Central memory CD8-positive, alpha-beta T cell (primary cell): ENCODE measurements around the gene UBE2J2.

ENCODE experiments used
- ATAC-seq: fragments of 150-1000 bp; cut with Tn5 transposase; replicated peaks from 2 replicates; pipeline ENCODE4 v1.10.0; 2022; ENCODE audit warnings: mild to moderate bottlenecking, moderate FRiP score, moderate number of reproducible peaks; ENCODE audit not compliant: poor library complexity, severe bottlenecking; ENCODE audit errors: extremely low read depth
- DNase-seq, 2 donors: peaks; one replicate each; pipeline ENCODE4 v3.0.0; 2021; ENCODE audit warnings: low spot score in 2 of 2
- H3K27ac Mint-ChIP-seq: one replicate; pipeline ENCODE4 v1.8.0; 2022; ENCODE audit warnings: low read depth, mild to moderate bottlenecking, moderate library complexity, mixed read lengths
- H3K27me3 Mint-ChIP-seq: one replicate; pipeline ENCODE4 v1.8.0; 2022; ENCODE audit warnings: mixed read lengths
- H3K36me3 Mint-ChIP-seq: one replicate; pipeline ENCODE4 v1.8.0; 2022; ENCODE audit warnings: mild to moderate bottlenecking, moderate library complexity, mixed read lengths; ENCODE audit not compliant: insufficient read depth
- H3K4me1 Mint-ChIP-seq: one replicate; pipeline ENCODE4 v1.8.0; 2022; ENCODE audit warnings: mixed read lengths
- H3K4me3 Mint-ChIP-seq: one replicate; pipeline ENCODE4 v1.8.0; 2022; ENCODE audit warnings: mild to moderate bottlenecking, moderate library complexity, mixed read lengths
- H3K9me3 Mint-ChIP-seq: one replicate; pipeline ENCODE4 v1.8.0; 2022; ENCODE audit warnings: mixed read lengths

Gene UBE2J2

GRCh38 chr1:1314237-1314586 is 40.6 kb upstream of the UBE2J2 start:
- DNase-seq (no peak), ATAC-seq (no peak)
- Mint-ChIP-seq H3K4me3 (no peak overlapping the region), H3K27me3 (no peaks in the 10 kb centered on the region), H3K36me3 (peaks cover 39% of the 10 kb centered on the region), H3K4me1 (no peaks in the 10 kb centered on the region), H3K9me3 (no peaks in the 10 kb centered on the region), H3K27ac (no peak overlapping the region)

- Mint-ChIP-seq H3K27ac (no peak overlapping the region), H3K27me3 (no peaks in the 10 kb centered on the region), H3K4me3 (no peak overlapping the region), H3K36me3 (peaks cover 37% of the 10 kb centered on the region), H3K9me3 (no peaks in the 10 kb centered on the region), H3K4me1 (no peaks in the 10 kb centered on the region)
- DNase-seq, result no peak
- no peak for ATAC-seq
Observed at GRCh38 chr1:1313500-1314236, 40.0 kb upstream of the UBE2J2 start.

GRCh38 chr1:1312450-1313314 is 39.0 kb upstream of the UBE2J2 start:
- H3K27me3 Mint-ChIP-seq, result no peaks in the 10 kb centered on the region
- H3K9me3 Mint-ChIP-seq, result no peaks in the 10 kb centered on the region
- no peaks in the 10 kb centered on the region for H3K4me1 Mint-ChIP-seq
- DNase-seq (no peak), ATAC-seq (no peak)
- H3K4me3 Mint-ChIP-seq, result no peak overlapping the region
- peak overlapping the region; percentile 59 for H3K27ac Mint-ChIP-seq
- peaks cover 36% of the 10 kb centered on the region for H3K36me3 Mint-ChIP-seq

GRCh38 chr1:1311107-1312104 is 37.8 kb upstream of the UBE2J2 start:
- no peak for ATAC-seq
- Mint-ChIP-seq H3K27me3 (no peaks in the 10 kb centered on the region), H3K27ac (no peak overlapping the region), H3K36me3 (peaks cover 33% of the 10 kb centered on the region), H3K9me3 (no peaks in the 10 kb centered on the region), H3K4me1 (peaks cover 8% of the 10 kb centered on the region), H3K4me3 (no peak overlapping the region)
- DNase-seq, result no peak

GRCh38 chr1:1310476-1311053 is 36.9 kb upstream of the UBE2J2 start:
- H3K4me3 Mint-ChIP-seq, result peak overlapping the region; percentile 79
- H3K36me3 Mint-ChIP-seq, result peaks cover 27% of the 10 kb centered on the region
- peak overlapping the region; percentile 32 for H3K27ac Mint-ChIP-seq
- no peak for ATAC-seq
- H3K9me3 Mint-ChIP-seq, result no peaks in the 10 kb centered on the region
- no peaks in the 10 kb centered on the region for H3K27me3 Mint-ChIP-seq
- DNase-seq, result no peak
- peaks cover 16% of the 10 kb centered on the region for H3K4me1 Mint-ChIP-seq

GRCh38 chr1:1310109-1310385 is 36.4 kb upstream of the UBE2J2 start:
- peak overlapping the region; percentile 79 for H3K4me3 Mint-ChIP-seq

GRCh38 chr1:1309251-1310108 is 35.8 kb upstream of the UBE2J2 start:
- peak overlapping the region; percentile 80 for H3K27ac Mint-ChIP-seq
- no peaks in the 10 kb centered on the region for H3K27me3 Mint-ChIP-seq
- no peaks in the 10 kb centered on the region for H3K9me3 Mint-ChIP-seq
- peak overlapping the region; percentile 79 for H3K4me3 Mint-ChIP-seq
- ATAC-seq, result no peak
- H3K4me1 Mint-ChIP-seq, result peaks cover 16% of the 10 kb centered on the region
- peaks cover 27% of the 10 kb centered on the region for H3K36me3 Mint-ChIP-seq
- no peak for DNase-seq

More at GRCh38 chr1:1310109-1310385, 36.4 kb upstream of the UBE2J2 start:
- H3K36me3 Mint-ChIP-seq, result peaks cover 27% of the 10 kb centered on the region
- H3K9me3 Mint-ChIP-seq, result no peaks in the 10 kb centered on the region
- ATAC-seq (no peak), DNase-seq (no peak)
- no peaks in the 10 kb centered on the region for H3K27me3 Mint-ChIP-seq
- H3K27ac Mint-ChIP-seq, result peak overlapping the region; percentile 32
- H3K4me1 Mint-ChIP-seq, result peaks cover 16% of the 10 kb centered on the region

- Mint-ChIP-seq H3K36me3 (peaks cover 26% of the 10 kb centered on the region), H3K27ac (peak overlapping the region; percentile 80), H3K4me1 (peaks cover 16% of the 10 kb centered on the region), H3K9me3 (no peaks in the 10 kb centered on the region), H3K27me3 (no peaks in the 10 kb centered on the region), H3K4me3 (peak overlapping the region; percentile 79)
- DNase-seq (no peak), ATAC-seq (no peak)
Observed at GRCh38 chr1:1308756-1309250, 35.1 kb upstream of the UBE2J2 start.

GRCh38 chr1:1307923-1308755 is 34.5 kb upstream of the UBE2J2 start, which contains the start of the genes ACAP3 and PUSL1:
ACAP3 (minus strand) TSS chr1:1307930; CDS start chr1:1307815, 115 bp downstream.
PUSL1 (plus strand) TSS chr1:1308597; CDS start chr1:1308644, 47 bp downstream.
- no peaks in the 10 kb centered on the region for H3K27me3 Mint-ChIP-seq

GRCh38 chr1:1307261-1307922 is 33.7 kb upstream of the UBE2J2 start:
- DNase-seq (no peak), ATAC-seq (no peak)
- no peaks in the 10 kb centered on the region for H3K27me3 Mint-ChIP-seq
- peaks cover 20% of the 10 kb centered on the region for H3K36me3 Mint-ChIP-seq
- H3K27ac Mint-ChIP-seq, result no peak overlapping the region
- H3K9me3 Mint-ChIP-seq, result no peaks in the 10 kb centered on the region
- peak overlapping the region; percentile 84 for H3K4me3 Mint-ChIP-seq
- H3K4me1 Mint-ChIP-seq, result peaks cover 16% of the 10 kb centered on the region

More at GRCh38 chr1:1307923-1308755, 34.5 kb upstream of the UBE2J2 start, which contains the start of the genes ACAP3 and PUSL1:
- peaks cover 22% of the 10 kb centered on the region for H3K36me3 Mint-ChIP-seq
- DNase-seq (peak; percentile 83 to 87), ATAC-seq (peak; percentile 70)
- H3K27ac Mint-ChIP-seq, result peak within 1 kb of the TSS; percentile 80
- no peaks in the 10 kb centered on the region for H3K9me3 Mint-ChIP-seq
- peaks cover 16% of the 10 kb centered on the region for H3K4me1 Mint-ChIP-seq
- peak within 1 kb of the TSS; percentile 84 for H3K4me3 Mint-ChIP-seq
